H9 (cell line): ENCODE data around the gene B3GNT3. TPM values are rescaled to one million over a fixed set of nuclear protein-coding genes. Genes with fewer than 3 reads are reported as not detected.

Experiments
- DNase-seq: peaks from one replicate; pipeline ENCODE4 v3.0.0-alpha.2; 2017
- H2AFZ ChIP-seq: one replicate; pipeline ENCODE4 v1.6.1; 2013; ENCODE audit warnings: mild to moderate bottlenecking, low read length, control low read depth, moderate library complexity
- H2AK5ac ChIP-seq: 2 replicates; pipeline ENCODE4 v1.6.1; 2013; ENCODE audit warnings: low read length, control low read depth, mixed read lengths; ENCODE audit not compliant: insufficient read length
- H2BK120ac ChIP-seq: one replicate; pipeline ENCODE4 v1.6.1; 2013; ENCODE audit warnings: low read depth, mild to moderate bottlenecking, low read length, control low read depth, inconsistent platforms; ENCODE audit not compliant: poor library complexity, severe bottlenecking
- H2BK12ac ChIP-seq: 2 replicates; pipeline ENCODE4 v1.6.1; 2013; ENCODE audit warnings: low read length, control low read depth, mixed read lengths, low read depth; ENCODE audit not compliant: insufficient read length
- H2BK15ac ChIP-seq: 2 replicates; pipeline ENCODE4 v1.6.1; 2013; ENCODE audit warnings: low read depth, low read length, control low read depth
- H2BK20ac ChIP-seq: one replicate; pipeline ENCODE4 v1.6.1; 2013; ENCODE audit warnings: low read depth, mild to moderate bottlenecking, low read length, control low read depth, inconsistent platforms; ENCODE audit not compliant: poor library complexity, severe bottlenecking
- H2BK5ac ChIP-seq: 2 replicates; pipeline ENCODE4 v1.6.1; 2013; ENCODE audit warnings: low read length, control low read depth, mixed read lengths; ENCODE audit not compliant: insufficient read length
- H3K14ac ChIP-seq: 2 replicates; pipeline ENCODE4 v1.6.1; 2013; ENCODE audit warnings: low read length, control low read depth; ENCODE audit not compliant: insufficient read depth
- H3K18ac ChIP-seq: 2 replicates; pipeline ENCODE4 v1.6.1; 2013; ENCODE audit warnings: low read depth, mild to moderate bottlenecking, mixed read lengths, low read length, control low read depth; ENCODE audit not compliant: insufficient read length
- H3K23ac ChIP-seq: 2 replicates; pipeline ENCODE4 v1.6.1; 2013; ENCODE audit warnings: low read length, control low read depth, mixed read lengths, low read depth; ENCODE audit not compliant: insufficient read length
- H3K23me2 ChIP-seq: 2 replicates; pipeline ENCODE4 v1.6.1; 2013; ENCODE audit warnings: low read depth, mild to moderate bottlenecking, mixed read lengths, low read length, control low read depth; ENCODE audit not compliant: insufficient read length, poor library complexity, severe bottlenecking
- H3K27ac ChIP-seq: 2 replicates; pipeline ENCODE4 v1.5.1; 2013; ENCODE audit warnings: low read length, control low read depth, mixed read lengths, low read depth; ENCODE audit not compliant: insufficient read length
- H3K27me3 ChIP-seq: 2 replicates; pipeline ENCODE4 v1.6.1; 2013; ENCODE audit warnings: low read length, control low read depth, inconsistent platforms; ENCODE audit not compliant: insufficient read depth
- H3K4ac ChIP-seq: 2 replicates; pipeline ENCODE4 v1.6.1; 2013; ENCODE audit warnings: low read depth, mild to moderate bottlenecking, control low read depth, inconsistent platforms, low read length, moderate library complexity
- H3K4me1 ChIP-seq: 2 replicates; pipeline ENCODE4 v1.6.1; 2013; ENCODE audit warnings: low read length, control low read depth, inconsistent platforms; ENCODE audit not compliant: insufficient read depth
- H3K4me2 ChIP-seq: 2 replicates; pipeline ENCODE4 v1.6.1; 2013; ENCODE audit warnings: low read length, control low read depth, mixed read lengths; ENCODE audit not compliant: insufficient read length, insufficient read depth
- H3K56ac ChIP-seq: 2 replicates; pipeline ENCODE4 v1.6.1; 2013; ENCODE audit warnings: low read depth, mild to moderate bottlenecking, mixed read lengths, low read length, control low read depth; ENCODE audit not compliant: insufficient read length
- H3K79me1 ChIP-seq: 2 replicates; pipeline ENCODE4 v1.6.1; 2013; ENCODE audit warnings: low read depth, mild to moderate bottlenecking, moderate library complexity, low read length, control low read depth, inconsistent platforms; ENCODE audit not compliant: insufficient read depth, poor library complexity, severe bottlenecking
- H3K79me2 ChIP-seq: 2 replicates; pipeline ENCODE4 v1.6.1; 2013; ENCODE audit warnings: low read length, control low read depth, inconsistent platforms; ENCODE audit not compliant: insufficient read depth
- H3K9ac ChIP-seq: 2 replicates; pipeline ENCODE4 v1.6.1; 2013; ENCODE audit warnings: low read length, control low read depth, mixed read lengths; ENCODE audit not compliant: insufficient read length; ENCODE audit errors: extremely low read depth
- H3K9me3 ChIP-seq: one replicate; pipeline ENCODE4 v1.6.1; 2013; ENCODE audit warnings: low read depth, low read length, inconsistent platforms; ENCODE audit not compliant: control insufficient read depth
- H3T11ph ChIP-seq: one replicate; pipeline ENCODE4 v1.6.1; 2013; ENCODE audit warnings: mild to moderate bottlenecking, low read length, control low read depth, inconsistent platforms
- H4K20me1 ChIP-seq: one replicate; pipeline ENCODE4 v1.6.1; 2013; ENCODE audit not compliant: control insufficient read depth, insufficient read length, insufficient read depth
- H4K5ac ChIP-seq: 2 replicates; pipeline ENCODE4 v1.6.1; 2013; ENCODE audit warnings: low read depth, mild to moderate bottlenecking, mixed read lengths, low read length, control low read depth; ENCODE audit not compliant: insufficient read length
- H4K8ac ChIP-seq: replicated peaks from 2 replicates; pipeline ENCODE4 v1.6.1; 2013; ENCODE audit warnings: low read length, control low read depth, mixed read lengths, low read depth; ENCODE audit not compliant: insufficient read length
- H4K91ac ChIP-seq: 2 replicates; pipeline ENCODE4 v1.6.1; 2013; ENCODE audit warnings: low read depth, mild to moderate bottlenecking, moderate library complexity, mixed read lengths, low read length, control low read depth; ENCODE audit not compliant: insufficient read length
- H3K27ac Mint-ChIP-seq, 3 experiments: 2 replicates in 2 of 3; 3 replicates in 1 of 3; pipeline ENCODE4 v1.8.0; 2020 to 2021; ENCODE audit warnings: mixed read lengths in 3 of 3, mild to moderate bottlenecking in 1 of 3, moderate library complexity in 1 of 3
- H3K27me3 Mint-ChIP-seq: 2 replicates; pipeline ENCODE4 v1.8.0; 2021; ENCODE audit warnings: low read depth, mild to moderate bottlenecking, moderate library complexity, mixed read lengths
- H3K36me3 Mint-ChIP-seq, 3 experiments: 2 replicates in 2 of 3; 3 replicates in 1 of 3; pipeline ENCODE4 v1.8.0; 2020 to 2021; ENCODE audit warnings: low read depth in 3 of 3, mixed read lengths in 3 of 3; ENCODE audit not compliant: insufficient read depth in 1 of 3
- H3K4me1 Mint-ChIP-seq, 2 experiments: 2 replicates each; pipeline ENCODE4 v1.8.0; 2020; ENCODE audit warnings: mixed read lengths in 2 of 2
- H3K4me3 Mint-ChIP-seq, 2 experiments: 2 replicates in 1 of 2; 3 replicates in 1 of 2; pipeline ENCODE4 v1.8.0; 2020 to 2021; ENCODE audit warnings: mild to moderate bottlenecking in 2 of 2, mixed read lengths in 2 of 2, moderate library complexity in 1 of 2
- H3K9me3 Mint-ChIP-seq, 2 experiments: 2 replicates in 1 of 2; 3 replicates in 1 of 2; pipeline ENCODE4 v1.8.0; 2020; ENCODE audit warnings: mild to moderate bottlenecking in 2 of 2, mixed read lengths in 2 of 2, moderate library complexity in 1 of 2
- WGBS: extraction: QIAGEN DNeasy Blood & Tissue Kit; methylation state at CpG from one replicate; pipeline ENCODE4 v1.1.7; 2013; ENCODE audit warnings: missing lambda C conversion rate, low lambda C conversion rate, mixed read lengths; ENCODE audit not compliant: insufficient read length; ENCODE audit errors: extremely low coverage; 5-methylcytosine and 5-hydroxymethylcytosine counted together
- total RNA-seq: library from RNA; stranded (reverse); gene quantifications from 2 replicates; pipeline ENCODE4 v1.2.1, GENCODE V29; 2021
- TF ChIP-seq, protein P1 (sequence below): fragments of 200-600 bp; sonication (generic); conservative IDR thresholded peaks from 3 replicates; pipeline ENCODE4 v1.8.0; 2021; ENCODE audit warnings: antibody characterized with exemption, mild to moderate bottlenecking

The B3GNT3 gene
- total RNA-seq, 1 experiment from 2014 or later = 0.96 TPM

DNA sequence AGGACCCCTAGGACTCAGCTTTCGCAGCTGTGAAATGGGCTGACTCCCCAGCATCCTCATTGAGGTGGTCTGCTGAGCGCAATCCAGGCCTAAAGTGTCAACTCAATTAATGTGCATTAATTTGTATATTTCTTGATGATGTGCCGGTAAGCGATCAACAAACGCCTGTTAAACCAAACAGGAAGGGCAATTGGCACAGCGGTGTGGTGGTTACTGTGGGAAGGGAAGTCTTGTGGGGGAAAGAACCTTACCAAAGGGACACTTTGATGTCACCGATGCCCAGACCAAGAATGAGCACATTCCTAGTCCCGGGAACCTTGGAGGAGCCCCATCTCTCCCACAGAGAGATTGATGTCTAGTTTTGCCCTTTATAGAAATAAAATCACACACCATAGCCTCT, 51.2 kb downstream of the B3GNT3 start:
- Histone ChIP-seq H2BK20ac (no peak overlapping the region), H3K9me3 (no peaks in the 10 kb centered on the region), H3K4me1 (no peaks in the 10 kb centered on the region), H3K56ac (no peak overlapping the region), H3K9ac (no peak overlapping the region), H2AK5ac (no peak overlapping the region), H3K4me2 (no peak overlapping the region), H3K27ac (no peak overlapping the region), H3K23me2 (peaks cover 13% of the 10 kb centered on the region), H3K14ac (no peak overlapping the region), H4K5ac (no peak overlapping the region), H3K18ac (no peak overlapping the region), H3K79me1 (no peaks in the 10 kb centered on the region), H3K79me2 (no peaks in the 10 kb centered on the region), H4K91ac (no peak overlapping the region), H2AFZ (no peak overlapping the region), H3K4ac (no peak overlapping the region), H4K20me1 (no peaks in the 10 kb centered on the region), H2BK120ac (no peak overlapping the region), H3T11ph (no peak overlapping the region), H2BK15ac (no peak overlapping the region), H3K27me3 (no peaks in the 10 kb centered on the region), H2BK5ac (no peak overlapping the region), H4K8ac (no peak overlapping the region), H2BK12ac (no peak overlapping the region), H3K23ac (no peak overlapping the region)
- H3K9me3 Mint-ChIP-seq = no peaks in the 10 kb centered on the region
- H3K27me3 Mint-ChIP-seq = peaks cover 33% of the 10 kb centered on the region
- H3K27ac Mint-ChIP-seq = no peak overlapping the region
- no peak for DNase-seq
- no CpG with 5 or more reads among the region's 8 CpGs for WGBS
- H3K4me1 Mint-ChIP-seq = peaks cover 7 to 17% of the 10 kb centered on the region in 2 experiments
- TF ChIP-seq, protein P1, sequence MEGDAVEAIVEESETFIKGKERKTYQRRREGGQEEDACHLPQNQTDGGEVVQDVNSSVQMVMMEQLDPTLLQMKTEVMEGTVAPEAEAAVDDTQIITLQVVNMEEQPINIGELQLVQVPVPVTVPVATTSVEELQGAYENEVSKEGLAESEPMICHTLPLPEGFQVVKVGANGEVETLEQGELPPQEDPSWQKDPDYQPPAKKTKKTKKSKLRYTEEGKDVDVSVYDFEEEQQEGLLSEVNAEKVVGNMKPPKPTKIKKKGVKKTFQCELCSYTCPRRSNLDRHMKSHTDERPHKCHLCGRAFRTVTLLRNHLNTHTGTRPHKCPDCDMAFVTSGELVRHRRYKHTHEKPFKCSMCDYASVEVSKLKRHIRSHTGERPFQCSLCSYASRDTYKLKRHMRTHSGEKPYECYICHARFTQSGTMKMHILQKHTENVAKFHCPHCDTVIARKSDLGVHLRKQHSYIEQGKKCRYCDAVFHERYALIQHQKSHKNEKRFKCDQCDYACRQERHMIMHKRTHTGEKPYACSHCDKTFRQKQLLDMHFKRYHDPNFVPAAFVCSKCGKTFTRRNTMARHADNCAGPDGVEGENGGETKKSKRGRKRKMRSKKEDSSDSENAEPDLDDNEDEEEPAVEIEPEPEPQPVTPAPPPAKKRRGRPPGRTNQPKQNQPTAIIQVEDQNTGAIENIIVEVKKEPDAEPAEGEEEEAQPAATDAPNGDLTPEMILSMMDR = no peak
- no peak overlapping the region for H3K4me3 Mint-ChIP-seq
- no peaks in the 10 kb centered on the region; a peak in 1 of 7 replicates for H3K36me3 Mint-ChIP-seq
